WTC11 (cell line): ENCODE measurements around the gene HPS3.

Source experiments
- CTCF ChIP-seq: fragments of 200-600 bp; IDR thresholded peaks from 2 replicates; pipeline ENCODE4 v1.8.0; 2022; ENCODE audit warnings: antibody characterized with exemption
- IRF2 ChIP-seq: sonication (generic); formaldehyde crosslinking; IDR thresholded peaks from 2 replicates; pipeline ENCODE4 v1.8.0; 2022; ENCODE audit warnings: low read depth, missing genetic modification reagents, borderline replicate concordance

- TF ChIP-seq CTCF (no peak), IRF2 (CRISPR knock-in tag) (no peak)
These were observed 56.8 kb downstream of the HPS3 start for GRCh38 chr3:149186219-149186618.
